ENCODE data around the gene AOPEP. TPM values are rescaled to one million over a fixed set of nuclear protein-coding genes. Genes with fewer than 3 reads are reported as not detected.

Gene AOPEP
- polyA plus RNA-seq, 1 of the 3 experiments (the other 2 are of a cell fraction): 54.6 TPM

- Histone ChIP-seq H3K4me2 (no peak overlapping the region), H3K27ac (ENCODE audit: low read depth in 2 of 2, low read length in 1 of 2) (peak overlapping the region in 1 of 2 experiments; percentile 91; a peak in 1 of 4 replicates), H4K20me1 (ENCODE audit: insufficient read depth) (no peaks in the 10 kb centered on the region), H3K9ac (no peak overlapping the region), H3K79me2 (ENCODE audit: insufficient read depth) (peaks cover 18% of the 10 kb centered on the region; the same call in 1 of the 2 replicates), H2AFZ (ENCODE audit: low read depth) (no peak overlapping the region), H3K36me3 (replicated peaks in 1 of 2; ENCODE audit: control insufficient read depth in 1 of 2, insufficient read depth in 2 of 2, low read length in 1 of 2) (peaks cover 0 to 6% of the 10 kb centered on the region in 2 experiments), H3K9me2 (no peaks in the 10 kb centered on the region), H3K27me3 (ENCODE audit: insufficient read depth) (no peaks in the 10 kb centered on the region), H3F3A (replicated peaks; ENCODE audit: insufficient read depth) (peaks cover 23% of the 10 kb centered on the region), H3K9me3 (no peaks in the 10 kb centered on the region), H3K4me3 (ENCODE audit: low read depth in 2 of 2, low read length in 1 of 2) (no peak overlapping the region), H3K4me1 (ENCODE audit: control insufficient read depth in 1 of 2, insufficient read depth in 2 of 2, low read depth in 1 of 2, low read length in 1 of 2) (peaks cover 16 to 72% of the 10 kb centered on the region in 2 experiments)
- POLR2A ChIA-PET: no interaction called here
- WGBS (ENCODE audit: low lambda C conversion rate): 98% methylated on average over 6 of the region's 7 CpGs
- CTCF ChIA-PET: interaction anchor here (0.8 kb wide), 1 partner anchor 80 kb away, joined by 3 read pairs; no protein-coding TSS in a partner anchor
- TF ChIP-seq, protein P1, sequence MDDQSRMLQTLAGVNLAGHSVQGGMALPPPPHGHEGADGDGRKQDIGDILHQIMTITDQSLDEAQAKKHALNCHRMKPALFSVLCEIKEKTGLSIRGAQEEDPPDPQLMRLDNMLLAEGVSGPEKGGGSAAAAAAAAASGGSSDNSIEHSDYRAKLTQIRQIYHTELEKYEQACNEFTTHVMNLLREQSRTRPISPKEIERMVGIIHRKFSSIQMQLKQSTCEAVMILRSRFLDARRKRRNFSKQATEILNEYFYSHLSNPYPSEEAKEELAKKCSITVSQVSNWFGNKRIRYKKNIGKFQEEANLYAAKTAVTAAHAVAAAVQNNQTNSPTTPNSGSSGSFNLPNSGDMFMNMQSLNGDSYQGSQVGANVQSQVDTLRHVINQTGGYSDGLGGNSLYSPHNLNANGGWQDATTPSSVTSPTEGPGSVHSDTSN (IDR thresholded peaks at IDR 0.05): no peak
- TF ChIP-seq, protein P2, sequence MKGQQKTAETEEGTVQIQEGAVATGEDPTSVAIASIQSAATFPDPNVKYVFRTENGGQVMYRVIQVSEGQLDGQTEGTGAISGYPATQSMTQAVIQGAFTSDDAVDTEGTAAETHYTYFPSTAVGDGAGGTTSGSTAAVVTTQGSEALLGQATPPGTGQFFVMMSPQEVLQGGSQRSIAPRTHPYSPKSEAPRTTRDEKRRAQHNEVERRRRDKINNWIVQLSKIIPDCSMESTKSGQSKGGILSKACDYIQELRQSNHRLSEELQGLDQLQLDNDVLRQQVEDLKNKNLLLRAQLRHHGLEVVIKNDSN (IDR thresholded peaks at IDR 0.05; ENCODE audit: borderline replicate concordance, low read depth): no peak
- no peak for TF ChIP-seq RFX5 (IDR thresholded peaks at IDR 0.05; ENCODE audit: low read length)
- TF ChIP-seq CTCF (IDR thresholded peaks at IDR 0.05): no peak
- TF ChIP-seq TEAD4 (IDR thresholded peaks at IDR 0.05; ENCODE audit: borderline replicate concordance, insufficient read depth): no peak
- TF ChIP-seq SIN3A (IDR thresholded peaks at IDR 0.05; ENCODE audit: borderline replicate concordance, low read depth, low read length): no peak
- no peak for TF ChIP-seq SMC3 (IDR thresholded peaks at IDR 0.05; ENCODE audit: low read depth, low read length)
- no peak for TF ChIP-seq REST (IDR thresholded peaks at IDR 0.05; ENCODE audit: low read depth, low read length)
- TF ChIP-seq MXI1 (IDR thresholded peaks at IDR 0.05; ENCODE audit: low read depth, low read length): no peak
- no peak for TF ChIP-seq RCOR1 (IDR thresholded peaks at IDR 0.05; ENCODE audit: low read length)
- TF ChIP-seq, protein P3, sequence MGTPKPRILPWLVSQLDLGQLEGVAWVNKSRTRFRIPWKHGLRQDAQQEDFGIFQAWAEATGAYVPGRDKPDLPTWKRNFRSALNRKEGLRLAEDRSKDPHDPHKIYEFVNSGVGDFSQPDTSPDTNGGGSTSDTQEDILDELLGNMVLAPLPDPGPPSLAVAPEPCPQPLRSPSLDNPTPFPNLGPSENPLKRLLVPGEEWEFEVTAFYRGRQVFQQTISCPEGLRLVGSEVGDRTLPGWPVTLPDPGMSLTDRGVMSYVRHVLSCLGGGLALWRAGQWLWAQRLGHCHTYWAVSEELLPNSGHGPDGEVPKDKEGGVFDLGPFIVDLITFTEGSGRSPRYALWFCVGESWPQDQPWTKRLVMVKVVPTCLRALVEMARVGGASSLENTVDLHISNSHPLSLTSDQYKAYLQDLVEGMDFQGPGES (IDR thresholded peaks at IDR 0.05; ENCODE audit: low read depth, low read length): no peak
- no peak for TF ChIP-seq NRF1 (IDR thresholded peaks at IDR 0.05; ENCODE audit: low read depth, low read length)
- TF ChIP-seq FOXM1 (IDR thresholded peaks at IDR 0.05; ENCODE audit: low read depth): no peak
- TF ChIP-seq YY1 (IDR thresholded peaks at IDR 0.05; ENCODE audit: low read depth): no peak
- no peak for TF ChIP-seq NFIC (IDR thresholded peaks at IDR 0.05; ENCODE audit: borderline replicate concordance)
- DNase-seq: no peak
Measured at GRCh38 chr9:94926431-94926800, 199.9 kb downstream of the AOPEP start.
